ENCODE data around the gene ING3. TPM values are rescaled to one million over a fixed set of nuclear protein-coding genes. Genes with fewer than 3 reads are reported as not detected.

ING3 gene
- 14.3 TPM for total RNA-seq
- long read RNA-seq, transcript ING3-201 (12 exons, 3,777 nt), result major isoform, 10 of 16 reads
- long read RNA-seq, partial matches to known transcripts, result 2 of 16 reads
- long read RNA-seq, other reads (novel, unspliced or antisense), result 0 of 16 reads

DNA sequence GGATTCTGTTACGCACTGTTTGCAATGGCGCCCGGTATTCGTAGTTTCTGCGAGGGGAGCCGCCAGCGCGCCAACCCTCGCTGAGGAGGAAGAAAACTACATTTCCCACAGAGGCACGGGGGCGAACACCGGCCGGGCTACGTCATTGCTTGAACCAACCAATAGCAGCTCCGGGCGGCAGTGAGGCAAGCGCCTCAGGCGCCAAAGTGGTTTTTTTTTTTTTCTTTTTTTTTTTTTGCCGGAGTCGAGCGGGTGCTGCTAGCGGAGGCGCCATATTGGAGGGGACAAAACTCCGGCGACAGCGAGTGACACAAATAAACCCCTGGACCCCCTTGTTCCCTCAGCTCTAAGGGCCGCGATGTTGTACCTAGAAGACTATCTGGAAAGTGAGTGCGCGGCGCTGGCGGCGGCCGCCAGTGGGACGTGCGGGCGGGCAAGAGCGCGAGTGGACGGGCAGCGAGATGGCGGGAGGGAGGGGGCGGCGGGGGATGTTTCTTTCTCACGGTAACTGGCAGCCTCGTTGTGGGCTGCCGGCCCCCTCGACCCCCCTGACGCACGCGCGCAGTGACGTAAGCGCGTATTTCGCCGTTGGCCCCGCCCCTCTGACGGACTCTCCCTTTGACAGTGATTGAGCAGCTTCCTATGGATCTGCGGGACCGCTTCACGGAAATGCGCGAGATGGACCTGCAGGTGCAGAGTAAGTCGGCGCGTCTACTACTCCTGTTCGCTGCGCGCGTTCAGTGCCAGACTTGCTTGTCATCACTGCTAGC is at the start of gene ING3:
TSS of gene ING3 (plus strand) at position 239 of the 770 bp plus-strand sequence. CDS start at position 359, 120 bp downstream.
- intact Hi-C loops (cut with micrococcal nuclease), result no loop called here
- ATAC-seq, result peak; percentile 99
- DNase-seq, result peak; percentile 96

DNA sequence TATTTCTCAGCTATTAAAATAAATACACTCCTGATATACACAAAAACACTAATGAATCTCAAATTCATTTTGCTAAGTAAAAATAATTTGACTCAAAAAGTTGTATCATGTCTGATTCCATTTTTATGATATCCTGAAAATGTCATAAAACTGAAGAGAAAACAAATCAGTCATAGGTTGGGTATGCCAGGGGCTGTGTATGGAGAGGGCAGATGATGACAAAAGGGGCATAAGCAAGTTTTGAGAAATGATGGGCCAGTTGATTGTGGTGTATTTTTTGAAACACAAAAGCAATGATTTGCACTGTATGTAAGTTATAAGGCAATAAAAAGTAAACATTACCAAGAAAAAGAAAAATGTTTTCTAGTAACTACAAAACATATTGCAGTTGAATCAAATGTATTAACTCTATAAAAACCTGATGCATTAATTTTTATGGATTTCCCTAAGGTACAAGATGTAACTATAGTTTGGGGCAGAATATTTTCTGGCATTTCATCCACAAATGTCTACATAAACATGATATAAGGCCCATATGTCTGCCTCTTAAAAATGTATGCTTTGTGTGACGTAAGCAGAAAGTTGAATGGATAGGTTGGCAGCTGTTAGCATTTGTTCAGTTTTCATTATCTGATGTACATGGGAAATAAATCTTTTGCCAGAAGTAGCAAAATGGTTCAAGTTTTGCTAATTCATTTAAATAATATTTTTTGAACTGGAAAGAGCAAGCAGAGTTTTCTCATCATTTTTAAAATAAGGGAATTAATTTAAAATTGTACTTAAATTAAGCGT is 35.1 kb upstream of the ING3 start:
- intact Hi-C loops (cut with micrococcal nuclease), result no loop called here
- DNase-seq (no peak), ATAC-seq (no peak)

DNA sequence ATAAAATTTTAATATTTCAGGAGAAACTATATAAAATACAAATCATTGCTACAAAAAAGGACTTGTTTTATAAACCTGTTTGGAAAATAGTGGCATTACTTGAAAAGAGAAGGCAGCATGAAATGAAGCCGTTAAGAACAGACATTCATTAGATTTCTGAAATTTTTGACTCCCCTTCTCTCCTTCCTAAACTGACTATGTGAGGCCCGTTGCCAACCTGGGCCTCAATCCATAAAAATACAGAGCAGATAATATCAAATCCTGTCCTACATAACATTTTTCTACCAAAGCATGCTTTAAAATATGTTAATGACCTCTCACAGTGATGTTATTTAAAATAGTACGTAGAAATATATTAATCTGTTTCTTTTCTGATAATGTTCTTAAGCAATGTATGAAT is 34.5 kb upstream of the ING3 start:
- DNase-seq (no peak), ATAC-seq (no peak)
- intact Hi-C loops (cut with micrococcal nuclease), result no loop called here

GRCh38 chr7:120916538-120916937 is 34.0 kb upstream of the ING3 start:
- no peak for DNase-seq
- intact Hi-C loops (cut with micrococcal nuclease), result no loop called here

GRCh38 chr7:120919466-120919865 is 31.1 kb upstream of the ING3 start:
- DNase-seq (no peak), ATAC-seq (no peak)
- intact Hi-C loops (cut with micrococcal nuclease), result no loop called here

More at GRCh38 chr7:120916538-120916937, 34.0 kb upstream of the ING3 start:
- ATAC-seq, result no peak

DNA sequence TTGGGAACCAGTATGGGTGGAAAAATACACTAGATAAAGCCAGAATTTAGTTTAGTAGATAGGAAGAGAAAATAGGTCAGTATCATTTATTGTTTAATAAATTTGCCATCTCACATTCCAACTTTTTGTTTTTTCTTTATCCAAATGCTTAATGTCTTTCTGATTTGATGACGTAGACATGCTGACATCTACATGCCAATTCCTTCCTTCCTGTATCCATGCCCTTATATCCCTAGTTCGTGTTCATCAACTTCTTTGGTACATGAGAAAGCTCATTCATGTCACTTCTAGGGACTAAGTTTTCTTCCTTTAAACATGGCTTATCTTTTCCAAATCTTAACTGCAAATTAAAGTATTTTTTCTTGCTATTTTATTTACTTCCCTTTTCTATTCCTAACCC is 30.5 kb upstream of the ING3 start:
- ATAC-seq (no peak), DNase-seq (no peak)
- intact Hi-C loops (cut with micrococcal nuclease), result no loop called here

DNA sequence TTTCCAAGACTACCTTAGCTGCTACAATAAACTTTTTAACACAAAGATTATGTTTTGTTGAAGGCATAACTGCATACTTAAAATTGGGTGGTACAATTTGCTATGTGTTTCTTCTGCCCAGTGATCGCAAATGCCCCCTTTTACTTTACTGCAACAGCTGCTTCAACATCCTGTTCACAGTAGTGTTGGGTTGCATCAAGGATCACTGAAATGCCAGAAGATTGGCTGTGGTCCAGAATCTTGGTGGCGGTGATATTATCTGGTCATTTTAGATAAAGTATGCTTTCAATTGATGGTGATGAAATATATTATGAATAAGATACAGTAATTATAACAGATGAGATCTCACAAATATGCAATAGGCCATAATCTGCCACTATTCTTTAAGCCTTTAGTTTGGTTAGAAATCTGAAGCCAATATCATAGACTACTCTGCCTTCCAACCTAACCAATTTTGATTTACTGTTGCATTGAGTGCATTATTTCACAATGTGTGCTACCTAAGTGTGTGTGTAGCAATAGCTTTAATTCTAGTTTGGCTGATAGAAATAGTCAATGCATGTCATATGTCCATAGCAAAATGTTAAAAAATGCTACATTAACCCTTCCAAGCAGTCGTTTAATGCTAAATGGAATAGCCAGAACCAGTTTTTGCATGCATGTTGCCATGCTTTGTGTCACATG is 29.8 kb upstream of the ING3 start:
- intact Hi-C loops (cut with micrococcal nuclease), result no loop called here

GRCh38 chr7:120924837-120925236 is 25.7 kb upstream of the ING3 start:
- DNase-seq (no peak), ATAC-seq (no peak)
- intact Hi-C loops (cut with micrococcal nuclease), result no loop called here

More for the DNA sequence above, 29.8 kb upstream of the ING3 start:
- DNase-seq, result no peak
- ATAC-seq, result no peak

DNA sequence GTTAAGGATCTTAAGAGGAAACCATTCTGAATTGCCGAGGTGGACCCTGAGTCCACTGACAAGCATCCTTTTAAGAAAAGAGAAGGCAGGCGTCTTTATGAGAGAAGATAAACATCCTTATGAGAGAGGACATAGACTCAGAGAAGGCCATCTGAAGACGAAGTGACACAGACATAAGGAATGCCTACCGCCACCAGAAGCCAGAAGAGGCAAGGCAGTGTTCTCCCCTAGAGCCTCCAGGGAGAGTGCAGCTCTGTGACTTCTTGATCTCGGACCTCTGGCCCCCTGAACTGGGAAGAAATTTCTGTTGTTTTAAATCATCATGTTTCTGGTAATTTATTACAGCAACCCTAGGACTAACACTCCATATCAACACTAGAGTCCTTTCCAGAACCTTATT is 25.2 kb upstream of the ING3 start:
- ATAC-seq (no peak), DNase-seq (no peak)
- intact Hi-C loops (cut with micrococcal nuclease), result no loop called here

DNA sequence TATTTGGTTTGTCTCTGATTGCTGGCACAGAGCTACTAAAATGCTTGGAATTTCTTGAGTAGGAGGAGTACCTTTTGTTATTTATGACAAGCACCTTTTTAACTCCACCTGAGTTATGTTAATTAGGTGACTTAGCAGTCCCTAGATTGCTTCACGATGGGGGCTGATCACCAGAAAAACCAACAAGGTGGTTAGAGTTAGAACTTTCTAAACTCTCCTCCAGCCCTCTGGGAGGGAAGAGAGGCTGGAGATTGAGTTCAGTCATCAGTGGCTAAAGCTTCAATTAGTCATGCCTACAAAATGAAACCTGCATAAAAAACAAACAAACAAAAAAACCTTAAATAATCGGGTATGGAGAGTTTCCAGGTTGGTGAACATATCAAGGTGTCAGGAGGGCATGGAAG is 23.6 kb upstream of the ING3 start:
- no peak for DNase-seq
- intact Hi-C loops (cut with micrococcal nuclease), result no loop called here
- no peak for ATAC-seq

DNA sequence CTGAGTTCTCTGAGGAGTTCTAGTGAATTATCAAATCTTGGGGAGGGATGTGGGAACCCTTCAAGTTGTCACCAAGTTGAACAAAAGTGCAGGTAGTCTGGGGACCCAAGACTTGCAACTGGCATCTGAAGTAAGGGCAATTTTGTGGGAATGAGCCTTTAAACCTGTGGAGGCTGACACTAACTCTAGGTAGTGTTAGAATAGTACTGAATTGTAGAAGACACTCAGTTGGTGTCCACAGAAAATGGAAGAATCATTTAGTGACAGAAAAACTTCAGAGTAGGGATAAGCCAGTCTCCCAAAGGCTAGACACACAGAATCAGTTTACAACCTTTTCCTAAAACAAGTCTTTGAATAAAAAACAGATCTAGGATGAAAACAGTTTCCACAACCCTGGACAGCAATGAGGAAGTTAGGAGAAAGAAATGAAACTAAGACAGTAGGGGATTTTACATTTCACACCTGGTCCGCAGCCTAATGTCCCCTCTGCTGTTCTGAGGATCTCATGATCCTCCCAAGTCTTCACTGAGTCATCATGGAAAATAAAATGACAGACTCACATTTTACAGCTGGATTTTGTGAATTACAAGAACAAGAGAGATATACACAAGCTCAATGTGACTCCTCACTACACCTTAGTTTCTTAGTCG is 23.0 kb upstream of the ING3 start:
- DNase-seq (no peak), ATAC-seq (no peak)
- intact Hi-C loops (cut with micrococcal nuclease), result no loop called here

DNA sequence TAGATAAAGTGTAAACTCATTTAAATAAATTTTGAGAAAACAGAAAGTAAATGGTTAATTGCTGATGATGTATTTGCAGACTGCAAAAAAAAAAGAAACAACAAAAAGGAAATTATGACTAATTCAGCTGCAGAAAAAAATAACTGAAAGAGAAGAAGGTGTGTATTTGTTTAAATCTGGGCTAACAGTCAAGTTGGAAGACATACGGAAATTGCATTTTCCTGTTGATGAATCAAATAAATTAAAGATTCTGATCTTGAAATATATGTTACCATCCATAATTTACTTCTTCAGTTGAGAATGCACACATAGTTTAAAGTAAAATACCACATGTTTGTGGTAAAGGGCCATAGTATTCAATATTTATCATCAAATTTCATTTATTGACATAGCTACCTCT is 19.3 kb upstream of the ING3 start:
- intact Hi-C loops (cut with micrococcal nuclease), result no loop called here
- ATAC-seq, result no peak
- DNase-seq, result no peak

DNA sequence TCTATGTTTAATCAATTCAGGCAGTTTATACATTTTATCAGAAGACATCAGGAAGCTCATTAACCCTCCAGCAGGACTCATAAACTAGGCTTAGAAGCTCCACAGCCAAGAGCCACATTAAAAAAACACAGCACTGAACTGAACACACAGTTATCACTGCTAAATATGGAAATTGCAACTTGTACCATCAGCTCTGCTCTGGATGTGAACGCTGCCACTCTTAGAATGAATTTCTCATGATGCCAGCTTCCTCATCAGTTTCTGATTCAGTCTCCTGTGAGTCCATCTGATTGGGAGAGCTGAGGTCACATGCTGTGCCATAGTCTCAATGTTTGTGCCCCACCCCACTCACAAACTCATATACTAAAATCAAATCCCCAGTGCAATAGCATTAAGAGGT is 17.1 kb upstream of the ING3 start:
- intact Hi-C loops (cut with micrococcal nuclease), result no loop called here
- ATAC-seq (peak; percentile 35), DNase-seq (no peak)

- intact Hi-C loops (cut with micrococcal nuclease), result no loop called here
- ATAC-seq, result no peak
Measured at GRCh38 chr7:120939345-120939744, 11.2 kb upstream of the ING3 start.

DNA sequence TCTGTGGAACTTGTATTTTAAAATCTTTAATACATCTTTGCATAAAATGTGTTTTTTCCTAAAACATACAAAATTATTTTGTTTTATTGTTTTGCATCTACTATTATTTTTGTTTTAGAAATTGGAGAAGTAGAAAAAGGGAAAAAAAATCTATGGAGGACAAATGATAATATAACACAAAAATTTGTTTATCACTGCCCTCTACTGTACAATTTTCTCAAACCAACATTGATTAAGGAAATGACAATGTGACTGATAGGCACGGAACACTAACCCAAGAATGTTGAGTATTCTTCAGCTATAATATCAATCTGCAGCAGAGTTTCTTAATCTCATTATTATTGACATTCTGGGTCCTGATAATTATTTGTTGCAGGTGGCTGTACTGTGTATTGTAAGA is 9.5 kb upstream of the ING3 start:
- ATAC-seq (no peak), DNase-seq (no peak)
- intact Hi-C loops (cut with micrococcal nuclease), result loop anchor here (5.0 kb wide), 1 partner anchor 134 kb away; no protein-coding TSS in a partner anchor

More at GRCh38 chr7:120939345-120939744, 11.2 kb upstream of the ING3 start:
- no peak for DNase-seq

DNA sequence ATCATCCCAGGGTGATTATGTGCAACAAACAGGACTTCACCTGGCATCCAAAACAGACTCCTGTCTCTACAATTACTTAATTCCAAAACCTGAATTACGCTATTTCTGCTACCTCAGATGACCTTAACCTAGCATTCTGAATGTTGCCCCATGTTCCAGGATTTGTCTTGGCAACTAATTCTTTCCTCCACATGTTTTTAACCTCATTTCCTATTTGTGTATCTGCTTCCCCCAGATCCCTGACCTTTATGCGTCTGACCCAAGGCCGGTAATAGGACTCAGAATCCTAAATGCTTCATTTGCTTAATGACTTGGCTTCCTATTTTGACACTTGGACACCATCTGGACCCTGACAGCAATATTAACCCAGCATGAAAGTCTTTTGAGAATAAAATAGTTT is 8.7 kb upstream of the ING3 start:
- no peak for ATAC-seq

GRCh38 chr7:120942861-120943260 is 7.7 kb upstream of the ING3 start:
- intact Hi-C loops (cut with micrococcal nuclease), result loop anchor here (5.0 kb wide), 1 partner anchor 136 kb away; no protein-coding TSS in a partner anchor

More for the DNA sequence above, 8.7 kb upstream of the ING3 start:
- intact Hi-C loops (cut with micrococcal nuclease), result loop anchor here (5.0 kb wide), 1 partner anchor 135 kb away; no protein-coding TSS in a partner anchor
- DNase-seq, result no peak

DNA sequence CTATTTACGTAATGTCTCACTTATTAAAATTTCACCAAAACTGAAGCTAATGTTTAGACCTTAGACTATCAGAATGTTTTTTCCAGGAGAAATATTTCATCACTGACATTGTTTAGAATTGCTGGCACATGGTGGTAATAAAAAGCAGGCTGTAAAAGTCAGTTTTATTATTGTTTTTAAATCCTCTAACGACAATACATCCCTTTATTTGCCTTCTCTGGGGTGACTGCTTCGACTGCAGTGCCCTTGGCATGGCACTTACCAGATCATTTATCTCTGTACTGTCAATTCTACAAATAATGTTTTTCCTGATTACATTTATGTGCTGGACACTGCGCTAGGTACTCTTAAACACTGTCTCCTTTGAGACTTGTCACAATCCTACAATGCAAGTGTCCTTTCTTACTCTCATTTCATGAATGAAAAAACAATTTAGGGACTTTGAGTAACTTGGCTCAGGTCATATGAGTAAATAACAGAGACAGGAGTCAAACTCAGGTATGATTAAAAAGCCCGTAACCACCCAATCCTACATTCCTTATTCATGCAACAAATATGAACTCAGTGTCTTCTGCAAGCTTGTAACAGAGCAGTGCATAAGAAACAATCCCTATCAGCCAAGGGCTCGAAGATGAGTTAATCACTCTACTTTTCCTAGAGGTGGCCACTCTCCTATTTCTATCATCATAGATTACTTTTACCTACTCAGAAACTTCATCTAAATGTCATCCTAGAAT is 5.6 kb upstream of the ING3 start:
- no peak for DNase-seq
- intact Hi-C loops (cut with micrococcal nuclease), result loop anchor here (5.0 kb wide), 1 partner anchor 138 kb away; no protein-coding TSS in a partner anchor
- ATAC-seq, result no peak

More at GRCh38 chr7:120942861-120943260, 7.7 kb upstream of the ING3 start:
- DNase-seq (no peak), ATAC-seq (no peak)

All from left ventricle myocardium superior (tissue), 1 donor.